Central memory CD4-positive, alpha-beta T cell (primary cell): ENCODE measurements around the gene CMPK2.
A peak's percentile ranks its signal among the peaks of the same experiment; 100 is the strongest.

Experiments
- DNase-seq: peaks from one replicate; pipeline ENCODE4 v3.0.0; 2022

The CMPK2 gene

DNA sequence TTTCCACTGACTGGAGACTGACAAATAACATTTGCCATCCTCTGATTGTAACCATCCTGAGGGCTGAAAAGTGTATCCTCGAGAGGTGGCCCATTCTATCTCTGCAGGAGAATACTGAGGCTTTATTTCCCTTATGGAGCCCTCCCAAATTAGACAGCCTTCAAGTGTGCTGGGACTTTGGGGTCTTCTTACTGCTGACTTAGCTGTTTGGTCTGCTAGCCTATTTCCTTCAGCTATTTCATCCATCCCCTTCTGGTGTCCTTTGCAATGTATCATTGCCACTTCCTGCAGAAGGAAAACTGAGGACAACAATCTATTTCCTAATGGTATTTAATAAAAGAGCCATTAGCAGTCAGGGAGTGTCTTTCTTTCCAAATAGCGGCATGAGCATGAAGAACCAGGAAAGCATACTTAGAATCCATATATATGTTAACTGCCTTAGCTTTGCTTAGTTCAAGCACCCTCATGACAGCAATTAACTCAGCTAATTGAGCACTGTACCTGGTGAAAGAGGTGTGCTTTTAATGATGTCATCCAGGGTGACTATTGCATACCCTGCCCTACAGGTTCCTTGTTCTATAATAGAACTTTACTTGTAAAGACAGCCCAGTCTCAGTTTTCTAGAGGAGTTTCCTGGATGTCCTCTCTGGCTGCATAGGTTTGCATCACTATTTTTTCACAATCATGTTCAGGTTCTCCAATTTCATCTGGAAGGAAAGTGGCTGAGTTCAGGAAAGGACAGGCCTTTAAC, 24.0 kb downstream of the CMPK2 start:
- DNase-seq, result no peak

DNA sequence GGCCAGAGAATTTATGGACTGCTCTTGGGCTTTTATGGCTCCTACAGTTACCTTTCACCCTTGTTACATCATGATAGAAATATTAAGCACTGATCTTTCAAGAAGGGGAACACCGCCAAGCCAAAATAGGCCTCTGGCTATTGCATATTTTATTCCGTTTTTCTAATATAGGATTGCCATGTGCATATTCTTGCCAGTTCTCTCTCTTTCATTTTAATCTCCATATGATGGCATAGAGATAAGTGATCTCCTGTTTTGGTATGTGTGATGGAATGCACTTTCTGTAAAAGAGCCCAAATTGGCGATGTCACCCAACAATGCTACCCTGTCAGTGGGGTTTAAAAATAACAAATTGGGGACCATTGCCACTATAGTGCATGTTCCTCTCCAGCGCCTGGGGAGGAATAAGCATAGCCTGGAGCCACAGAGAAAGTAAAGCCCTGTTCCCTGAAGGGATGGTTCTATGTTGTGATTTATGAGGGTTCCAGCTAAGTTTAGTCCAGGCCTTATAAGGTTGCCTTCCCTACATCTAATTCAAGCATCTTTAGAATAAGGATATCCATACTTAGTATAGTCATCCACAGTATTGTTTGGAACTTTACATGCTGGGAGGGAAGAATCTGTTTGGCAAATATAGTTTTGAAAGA, 26.9 kb downstream of the CMPK2 start:
- no peak for DNase-seq

DNA sequence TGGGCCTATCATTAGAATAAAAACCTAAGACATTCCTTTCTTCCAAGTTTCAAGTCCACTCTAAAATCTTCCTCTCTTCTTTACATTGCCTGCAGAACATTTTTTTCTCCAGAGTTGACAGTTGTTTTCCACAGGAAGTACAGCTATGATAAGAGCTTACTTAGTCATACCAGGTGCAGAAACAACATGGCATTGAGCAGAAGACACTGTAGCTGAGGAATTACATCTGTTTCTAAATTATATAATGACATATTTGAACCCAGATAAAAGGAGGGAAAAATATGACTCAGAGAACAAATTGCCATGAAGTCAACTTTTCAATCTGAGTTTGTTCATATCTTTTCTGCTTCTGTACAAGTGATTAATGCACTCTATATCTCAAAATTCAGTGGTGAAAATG, 30.2 kb downstream of the CMPK2 start:
- no peak for DNase-seq

DNA sequence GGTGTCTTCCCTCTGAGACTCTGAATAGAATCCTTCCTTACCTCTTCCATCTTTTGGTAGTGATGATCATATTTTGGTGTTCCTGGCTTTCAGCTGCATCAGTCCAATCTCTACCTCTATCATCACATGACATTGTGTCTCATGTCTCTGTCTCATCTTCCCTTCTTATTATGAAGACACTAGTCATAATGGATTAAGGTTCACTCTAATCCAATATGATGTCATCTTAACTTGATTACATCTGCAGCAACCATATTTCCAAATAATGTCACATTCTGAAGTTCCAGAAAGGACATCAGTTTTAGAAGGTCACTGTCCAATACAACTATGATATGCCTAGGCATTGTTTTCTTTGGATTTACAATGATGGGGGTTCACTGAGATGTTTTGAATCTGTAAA, 31.5 kb downstream of the CMPK2 start:
- no peak for DNase-seq

DNA sequence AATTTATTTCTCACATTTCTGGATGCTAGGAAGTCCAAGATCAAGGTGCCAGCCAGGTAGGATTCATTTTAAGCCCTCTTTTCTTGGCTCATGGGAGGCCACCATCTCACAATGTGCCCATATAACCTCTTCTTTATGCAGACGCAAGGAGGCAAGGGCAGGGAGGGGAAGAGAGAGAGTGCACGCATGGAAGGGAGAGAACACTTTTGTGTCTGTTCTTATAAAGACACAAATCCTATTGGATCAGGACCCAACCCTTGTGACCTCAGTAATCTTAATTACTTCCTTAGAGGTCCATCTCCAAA, 32.5 kb downstream of the CMPK2 start:
- DNase-seq, result no peak

DNA sequence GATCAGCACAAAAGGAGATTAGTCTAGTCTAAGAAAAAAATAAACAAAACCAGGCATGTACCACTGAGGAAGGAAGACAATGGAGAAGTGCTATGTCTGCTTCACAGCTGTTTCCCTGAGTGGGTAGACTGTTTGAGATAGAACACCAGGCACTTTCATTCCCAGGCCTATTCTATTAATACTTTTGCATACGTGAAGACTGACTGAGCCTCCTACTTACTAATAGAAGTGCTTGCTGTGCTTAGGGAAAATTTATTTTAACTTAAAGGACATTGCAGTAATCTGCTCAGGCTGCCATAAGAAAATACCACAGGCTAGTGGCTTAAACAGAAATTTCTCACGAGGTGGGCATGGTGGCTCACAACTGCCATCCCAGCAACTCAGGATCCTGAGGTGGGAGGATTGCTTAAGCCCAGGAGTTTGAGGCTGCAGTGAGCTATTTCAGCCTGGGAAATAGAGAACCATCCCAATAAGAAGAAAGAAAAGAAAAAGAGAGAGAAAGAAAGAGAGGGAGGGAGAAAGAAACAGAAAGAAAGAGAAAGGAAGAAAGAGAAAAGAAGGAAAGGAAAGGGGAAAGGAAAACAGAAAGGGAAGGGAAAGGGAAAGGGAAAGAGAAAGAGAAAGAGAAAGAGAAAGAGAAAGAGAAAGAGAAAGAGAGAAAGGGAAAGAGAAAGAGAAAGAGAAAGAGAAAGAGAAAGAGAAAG, 33.0 kb downstream of the CMPK2 start:
- DNase-seq, result no peak

DNA sequence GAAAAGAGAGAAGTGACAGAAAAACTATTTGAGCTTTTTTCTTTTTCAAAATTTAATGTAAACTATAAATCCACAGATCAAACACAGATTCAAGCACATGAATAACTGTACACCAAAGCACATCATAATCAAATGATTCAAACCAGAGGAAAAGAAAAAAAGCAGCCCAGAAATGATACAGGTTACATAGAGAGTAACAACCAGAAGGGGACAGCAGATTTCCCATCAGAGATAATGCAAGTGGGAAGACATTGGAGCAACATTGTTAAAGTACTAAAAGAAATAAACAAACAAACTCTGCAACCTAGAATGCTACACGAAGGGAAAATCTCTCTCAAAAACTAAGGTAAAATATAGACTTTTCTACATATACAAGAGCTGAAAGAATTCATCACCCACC, 34.5 kb downstream of the CMPK2 start:
- no peak for DNase-seq

DNA sequence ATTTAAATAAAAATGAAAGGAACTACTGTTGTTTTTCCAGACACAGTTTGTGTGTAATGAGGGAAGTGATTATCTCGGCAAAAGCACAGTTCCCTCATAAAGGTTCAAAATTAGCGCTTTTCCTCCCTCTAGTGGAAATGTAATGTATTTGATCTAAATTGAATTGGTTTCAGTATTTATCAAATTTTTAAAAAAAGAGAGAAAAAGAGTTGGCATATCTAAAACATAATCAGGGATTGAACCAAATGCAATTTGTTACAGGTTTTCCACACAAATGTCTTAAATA, 37.5 kb downstream of the CMPK2 start:
- DNase-seq, result no peak

DNA sequence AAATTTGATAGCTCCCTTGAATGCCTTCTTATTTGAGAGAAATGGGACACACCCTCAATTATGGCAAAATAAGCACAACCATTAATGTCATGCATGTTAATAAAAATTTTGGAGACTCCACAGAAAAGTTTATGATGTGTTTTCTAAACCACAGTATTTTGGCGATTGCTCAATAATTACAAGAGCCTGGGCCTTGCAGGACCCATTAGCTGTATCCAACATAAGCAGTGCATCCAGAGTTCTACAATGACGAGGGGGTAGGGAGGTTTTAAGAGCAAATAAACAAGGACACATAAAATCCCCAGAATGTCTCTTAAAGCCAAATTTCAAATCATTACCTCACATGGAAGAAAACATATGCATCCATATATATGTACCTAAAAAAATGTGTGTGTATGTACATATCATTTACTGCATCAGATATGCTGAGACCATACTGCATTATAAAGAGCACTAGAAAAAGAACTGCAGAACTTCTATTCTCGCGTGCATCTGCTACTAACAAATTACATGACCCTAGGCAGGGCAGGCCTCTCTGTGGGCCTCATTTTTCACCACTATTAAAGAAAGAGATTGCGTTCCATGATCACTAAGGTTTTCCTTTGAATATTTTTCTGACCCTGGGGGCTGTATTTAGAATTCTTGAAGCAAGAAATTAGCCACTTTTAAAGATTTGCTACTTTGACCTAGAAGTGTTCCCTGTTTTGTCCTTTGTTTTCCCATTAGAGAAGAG, 38.0 kb downstream of the CMPK2 start:
- DNase-seq, result no peak

DNA sequence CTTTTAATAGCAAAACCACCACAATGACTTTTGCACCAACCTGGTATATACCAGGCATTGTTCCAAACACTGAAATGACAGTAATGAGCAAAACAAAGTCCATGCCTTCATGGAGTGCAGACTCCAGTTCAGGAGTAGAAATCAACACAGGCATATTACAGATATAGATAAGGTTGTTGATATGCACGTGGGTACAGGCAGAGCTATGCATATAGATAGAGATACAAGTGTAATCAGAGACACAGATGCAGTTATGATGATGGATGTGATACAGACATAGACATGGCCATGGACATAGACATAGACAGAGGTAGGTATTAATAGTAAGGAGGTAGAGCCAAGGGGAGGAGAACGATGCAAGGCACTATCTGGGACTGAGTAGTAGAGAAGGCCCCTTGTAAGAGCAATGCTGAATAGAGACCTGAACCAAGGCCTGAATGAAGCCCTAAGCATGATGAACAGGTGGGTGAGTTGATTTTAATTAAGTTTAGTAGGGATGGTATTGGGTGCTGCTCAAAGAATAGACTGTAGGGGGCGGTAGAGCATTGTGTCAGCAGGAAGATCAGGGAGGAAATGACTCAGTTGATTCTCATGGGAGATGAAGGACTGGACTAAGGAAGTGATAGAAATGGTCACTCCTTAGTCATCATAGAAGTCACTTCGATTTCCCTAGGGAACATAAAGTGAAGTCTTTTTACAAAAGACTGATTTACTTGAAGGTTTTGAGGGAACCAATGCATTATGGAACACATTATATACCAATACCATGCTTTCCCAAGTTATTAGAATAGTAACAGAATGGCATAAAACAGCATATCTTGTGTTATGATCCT, 39.4 kb downstream of the CMPK2 start:
- peak; percentile 40 for DNase-seq

DNA sequence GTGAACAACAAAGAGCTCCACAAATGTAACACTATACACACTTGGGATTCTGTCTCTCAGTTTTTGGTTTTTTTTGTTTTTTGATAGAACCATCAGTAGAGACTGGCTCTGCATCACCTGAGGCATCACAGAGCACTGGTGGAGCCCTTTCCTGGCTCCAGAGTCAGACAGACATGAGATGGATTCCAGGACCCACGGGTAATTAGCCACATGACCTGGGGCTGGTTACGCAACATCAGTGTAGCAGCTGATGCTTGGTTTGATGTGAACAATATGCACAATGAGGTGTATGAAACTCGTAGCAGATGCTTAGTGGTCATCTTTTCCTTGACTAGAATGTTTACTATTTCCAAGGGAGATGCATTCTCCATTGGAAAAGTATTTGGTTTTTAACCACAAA, 40.7 kb downstream of the CMPK2 start:
- no peak for DNase-seq

DNA sequence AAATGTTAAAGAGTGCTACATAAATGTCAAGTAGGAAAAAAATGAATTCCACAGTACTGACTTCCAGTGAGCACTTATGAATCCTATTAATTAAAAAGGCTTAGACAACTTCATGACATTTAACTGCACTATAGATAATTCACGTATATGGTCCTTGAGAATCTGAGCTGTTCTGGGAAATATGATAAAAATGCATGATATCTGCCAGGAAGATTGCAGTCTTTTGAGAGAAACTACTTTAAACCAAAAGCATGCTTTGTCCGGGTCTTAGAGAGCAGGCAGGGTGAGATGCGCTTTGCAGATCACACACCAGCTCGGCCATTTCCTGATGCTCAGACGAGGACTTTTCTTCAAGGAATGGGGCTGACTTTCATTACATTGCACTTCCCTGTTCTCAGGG, 42.6 kb downstream of the CMPK2 start:
- no peak for DNase-seq

DNA sequence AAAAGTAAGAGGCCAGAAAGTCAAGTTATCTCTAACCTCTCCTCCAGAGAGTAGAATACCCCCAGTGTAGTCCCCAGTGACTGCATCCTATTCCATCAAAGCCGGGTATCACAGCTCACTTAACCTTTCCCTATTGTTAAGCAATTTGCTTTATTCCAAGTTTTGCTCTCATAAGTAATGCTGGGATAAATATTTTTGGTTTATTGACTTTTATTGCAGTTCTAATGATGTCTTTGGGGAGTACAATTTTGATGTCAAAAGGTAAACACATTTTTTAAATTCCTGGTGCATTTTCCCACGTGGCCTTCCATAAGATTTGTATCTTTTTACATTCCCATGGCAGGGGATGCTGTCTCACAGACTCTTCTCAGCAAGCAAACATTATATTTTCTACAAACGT, 43.3 kb downstream of the CMPK2 start:
- no peak for DNase-seq

DNA sequence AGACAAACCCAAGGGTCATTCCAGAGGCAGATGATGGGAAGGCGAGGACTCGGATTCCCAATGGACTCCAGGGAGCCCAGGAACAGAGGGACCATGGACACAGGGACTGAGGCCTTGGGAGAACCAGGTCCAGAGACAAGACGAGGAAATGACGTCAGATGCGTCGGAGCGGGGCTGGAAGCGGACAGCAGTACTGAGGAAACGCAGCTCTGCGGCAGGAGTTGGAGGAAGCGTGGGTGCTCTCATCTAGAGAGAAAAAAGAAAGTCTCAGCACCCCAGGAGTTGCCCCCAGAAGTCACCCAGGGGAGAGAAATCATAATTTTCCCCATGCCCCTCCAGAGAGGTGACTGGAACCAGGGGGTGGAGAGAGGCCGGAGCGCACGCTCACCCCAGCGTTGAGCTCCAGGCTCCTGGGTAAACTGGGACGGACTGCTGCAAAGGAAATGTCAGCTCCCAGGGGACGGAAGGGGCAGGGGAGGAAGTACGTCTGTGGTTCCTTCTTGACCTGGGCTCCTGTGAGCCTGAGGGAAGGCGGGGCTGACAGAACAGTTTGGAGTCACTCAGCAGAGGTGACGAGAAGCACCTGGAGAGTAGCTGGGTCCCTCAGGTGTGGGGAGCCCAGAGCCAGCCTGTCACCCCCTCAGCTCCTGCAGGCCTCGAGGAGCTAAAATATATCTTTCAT, 44.7 kb downstream of the CMPK2 start:
- no peak for DNase-seq

DNA sequence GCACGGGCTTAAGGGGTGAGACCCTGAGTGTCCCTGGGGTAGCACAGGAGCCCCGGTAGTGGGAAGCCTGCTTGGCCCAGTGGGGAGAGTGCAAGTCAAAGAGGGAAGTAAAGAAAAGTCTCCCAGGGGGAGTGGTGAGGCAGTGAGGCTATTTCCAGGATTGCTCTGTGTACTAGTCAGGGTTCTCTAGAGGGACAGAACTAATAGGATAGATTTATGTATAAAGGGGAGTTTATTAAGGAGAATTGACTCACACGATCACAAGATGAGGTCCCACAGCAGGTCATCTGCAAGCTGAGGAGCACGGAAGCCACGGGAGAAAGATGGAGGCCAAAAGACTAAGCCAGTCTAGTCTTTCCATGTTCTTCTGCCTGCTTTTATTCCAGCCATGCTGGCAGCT, 45.5 kb downstream of the CMPK2 start:
- no peak for DNase-seq

DNA sequence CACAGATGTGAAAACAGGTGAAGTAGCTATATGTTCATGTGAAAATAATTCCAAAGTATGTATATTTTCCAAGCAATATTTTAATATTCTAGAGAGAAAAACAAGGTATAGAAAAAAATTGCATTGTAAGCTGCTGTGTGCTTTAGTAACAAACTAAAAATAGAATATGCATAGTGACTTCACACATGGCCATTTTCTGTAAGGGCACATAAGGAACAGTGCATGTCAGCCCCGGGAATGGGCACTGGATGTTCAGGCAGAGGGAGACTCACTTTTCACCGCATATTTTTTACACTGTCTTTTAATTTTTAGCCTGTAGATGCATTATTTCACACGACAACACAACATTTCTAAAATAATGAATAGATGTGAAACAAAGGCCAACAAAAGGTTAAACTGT, 46.0 kb downstream of the CMPK2 start:
- DNase-seq, result no peak

DNA sequence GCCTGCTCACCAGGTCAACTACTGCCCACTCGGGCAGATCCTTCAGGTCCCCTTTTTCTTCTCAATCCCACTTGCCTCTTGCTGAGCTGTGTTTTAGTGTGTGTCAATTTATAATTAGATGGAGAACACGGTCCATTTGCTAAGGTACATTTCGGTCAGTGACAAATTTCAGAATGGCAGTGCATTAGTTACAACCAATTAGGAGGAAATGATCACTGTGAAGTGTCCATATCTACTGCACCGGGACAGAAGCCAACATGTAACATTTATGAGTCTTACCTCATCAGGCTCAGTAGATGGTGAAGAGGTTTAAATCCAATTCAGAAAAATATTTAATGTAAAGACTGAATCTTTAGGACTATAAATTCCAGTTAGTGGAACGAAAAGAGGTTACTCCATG, 47.7 kb downstream of the CMPK2 start:
- DNase-seq, result no peak

DNA sequence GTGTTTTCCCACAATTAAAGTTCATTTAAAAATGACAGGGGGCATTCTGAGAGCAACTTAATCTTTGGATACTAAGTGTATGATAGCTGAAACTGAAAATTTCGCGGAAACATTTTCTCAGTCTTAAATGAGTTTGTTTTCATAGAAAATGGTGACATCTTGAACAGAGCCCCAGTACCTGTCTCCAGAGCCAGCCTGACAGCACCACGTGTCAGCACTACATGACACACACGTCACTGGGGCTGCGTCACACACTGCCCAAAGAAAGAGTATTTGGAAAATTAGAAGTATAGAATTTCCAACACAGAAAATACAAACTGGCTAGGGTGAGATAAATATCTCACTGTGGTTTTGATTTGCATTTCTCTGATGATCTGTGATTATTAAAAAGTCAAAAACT, 50.8 kb downstream of the CMPK2 start:
- no peak for DNase-seq

DNA sequence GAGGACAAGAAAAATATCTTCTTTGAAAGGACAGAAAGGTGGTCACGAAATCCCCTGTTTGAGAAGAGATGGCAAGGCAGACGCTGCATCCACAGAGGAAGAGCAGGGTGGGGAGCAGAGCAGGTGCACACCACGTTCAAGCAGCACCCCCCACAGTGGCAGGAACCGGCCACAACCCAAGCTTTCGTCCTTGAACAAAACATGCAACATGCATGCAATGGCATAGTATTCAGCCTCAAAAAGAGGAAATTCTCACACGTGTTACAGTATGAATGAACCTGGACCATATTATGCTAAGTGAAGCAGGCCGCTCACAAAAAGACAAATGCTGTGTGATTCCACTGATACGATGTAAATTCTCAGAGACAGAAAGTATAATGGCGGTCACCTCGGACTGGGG, 51.4 kb downstream of the CMPK2 start:
- DNase-seq, result no peak

DNA sequence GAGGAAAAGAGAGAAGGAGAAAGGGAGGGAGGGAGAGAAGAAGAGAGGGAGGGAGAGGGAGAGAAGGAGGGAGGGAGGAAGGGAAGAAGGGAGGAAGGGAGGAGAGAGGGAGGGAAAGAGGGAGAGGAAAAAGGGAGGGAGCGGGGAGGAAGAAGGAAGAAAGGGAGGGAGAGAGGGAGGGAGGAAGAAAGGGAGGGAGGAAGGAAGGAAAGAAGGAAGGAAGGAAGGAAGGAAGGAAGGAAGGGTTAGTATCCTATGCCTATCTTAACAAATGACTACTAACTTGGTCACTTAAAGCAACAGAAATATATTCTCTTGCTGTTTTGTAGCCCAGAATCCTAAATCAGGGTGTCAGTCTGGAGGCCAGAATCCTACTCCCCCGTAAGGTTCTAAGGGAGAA, 52.1 kb downstream of the CMPK2 start:
- DNase-seq, result no peak

DNA sequence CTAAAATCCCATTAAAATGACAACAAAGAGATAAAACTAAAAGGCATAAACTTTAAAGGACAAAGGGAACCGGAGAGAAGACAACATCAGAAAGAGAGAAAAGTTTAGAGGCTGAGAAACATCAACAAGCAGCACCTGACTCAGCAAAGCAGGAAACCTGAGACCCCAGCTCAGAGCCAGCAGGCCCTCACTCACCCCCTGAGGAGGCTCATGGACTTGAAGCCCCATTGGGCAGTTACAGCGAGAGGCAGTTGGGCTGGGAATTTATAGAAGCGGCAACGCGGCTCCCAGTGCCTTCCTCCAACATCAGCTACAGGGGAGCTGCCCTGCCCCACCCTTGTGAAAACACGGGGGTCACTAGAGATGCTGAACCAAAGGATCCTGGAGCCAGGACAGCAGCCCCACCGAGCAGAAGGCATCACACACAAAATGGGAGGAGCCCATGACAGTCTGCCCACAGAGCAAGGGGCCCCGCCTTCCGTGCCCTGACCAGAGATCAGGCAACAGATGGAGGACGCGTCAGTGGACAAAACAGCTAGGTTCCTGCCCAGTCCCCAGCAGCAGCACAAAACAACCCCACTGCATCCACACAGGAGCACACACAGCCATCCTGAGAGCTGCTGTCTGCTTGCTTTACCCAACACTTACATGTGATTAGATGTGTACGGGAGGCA, 52.7 kb downstream of the CMPK2 start:
- no peak for DNase-seq

DNA sequence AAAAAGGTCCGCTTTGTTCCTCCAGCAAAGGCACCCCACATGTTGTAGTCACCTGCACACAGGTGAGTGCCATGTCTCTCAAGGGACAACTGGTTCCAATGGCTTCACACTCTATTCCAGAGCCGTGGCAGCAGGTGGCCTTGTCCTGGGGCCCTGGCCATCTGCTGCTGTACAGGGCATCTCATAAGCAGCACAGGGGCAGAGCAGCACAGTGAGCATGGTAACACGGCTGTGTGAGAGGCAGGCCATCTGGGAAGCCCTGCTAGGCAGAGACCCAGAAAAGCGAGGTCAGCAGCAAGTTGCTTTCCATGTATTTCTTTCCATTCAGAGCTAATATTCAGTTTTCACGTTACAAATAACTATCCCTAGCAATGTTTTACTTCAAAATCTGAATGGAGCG, 54.7 kb downstream of the CMPK2 start:
- no peak for DNase-seq
